H1 (cell line): ENCODE data around the gene LSM7. TPM values are rescaled to one million over a fixed set of nuclear protein-coding genes. Genes with fewer than 3 reads are reported as not detected.

ENCODE experiments used
- CTCF ChIA-PET: fragments of 300-600 bp; sonication (Branson Sonifier 250); formaldehyde crosslinking; loops from one replicate; lab custom pipeline; 2021; ENCODE audit not compliant: partially characterized antibody; lab: Charles Lee
- POLR2A ChIA-PET: fragments of 300-600 bp; sonication (Branson Sonifier 250); formaldehyde crosslinking; loops from one replicate; lab custom pipeline; 2021; ENCODE audit warnings: inconsistent platforms; ENCODE audit not compliant: partially characterized antibody; lab: Charles Lee
- DNase-seq, 2 experiments: peaks; one replicate each; pipeline versions ENCODE4 v3.0.0 to v3.0.0-alpha.2; 2010 to 2022; ENCODE audit warnings: low spot score in 2 of 2, low read depth in 1 of 2, mixed read lengths in 1 of 2
- FAIRE-seq: peaks from 2 replicates; lab custom pipeline; 2011; peaks lifted over from hg19 to GRCh38; lab: Jason Lieb, UNC
- H2AFZ ChIP-seq: 2 replicates; pipeline ENCODE4 v1.8.1; 2012; ENCODE audit warnings: low read length, inconsistent platforms
- H2AK5ac ChIP-seq: 2 replicates; pipeline ENCODE4 v1.6.1; 2013; ENCODE audit warnings: low read depth, low read length
- H2BK120ac ChIP-seq: replicated peaks from 2 replicates; pipeline ENCODE3; 2013; ENCODE audit warnings: low read depth, low read length, inconsistent platforms
- H2BK12ac ChIP-seq: 2 replicates; pipeline ENCODE4 v1.6.1; 2013; ENCODE audit warnings: low read depth, low read length
- H2BK15ac ChIP-seq: 2 replicates; pipeline ENCODE4 v1.6.1; 2013; ENCODE audit warnings: low read length
- H2BK20ac ChIP-seq: 2 replicates; pipeline ENCODE4 v1.6.1; 2013; ENCODE audit warnings: low read length
- H2BK5ac ChIP-seq: 2 replicates; pipeline ENCODE4 v1.6.1; 2013; ENCODE audit warnings: low read depth, low read length
- H3K14ac ChIP-seq: 2 replicates; pipeline ENCODE4 v1.6.1; 2013; ENCODE audit warnings: inconsistent platforms; ENCODE audit not compliant: insufficient read length
- H3K18ac ChIP-seq: 2 replicates; pipeline ENCODE4 v1.6.1; 2013; ENCODE audit warnings: low read length; ENCODE audit errors: extremely low read depth
- H3K23ac ChIP-seq: 2 replicates; pipeline ENCODE4 v1.6.1; 2013; ENCODE audit warnings: inconsistent platforms; ENCODE audit not compliant: insufficient read length
- H3K23me2 ChIP-seq: 2 replicates; pipeline ENCODE4 v1.6.1; 2013; ENCODE audit warnings: low read depth, low read length
- H3K27ac ChIP-seq: 2 replicates; pipeline ENCODE4 v1.6.1; 2011; ENCODE audit warnings: low read depth, low read length, inconsistent platforms
- H3K27me3 ChIP-seq, 4 experiments: replicated peaks in 1 of 4; 1 replicate in 1 of 4; 2 replicates in 3 of 4; pipeline versions ENCODE4 v1.6.1 to v1.8.1; 2011 to 2013; ENCODE audit warnings: low read length in 3 of 4, mild to moderate bottlenecking in 3 of 4, inconsistent platforms in 2 of 4, mixed read lengths in 2 of 4, moderate library complexity in 1 of 4; ENCODE audit not compliant: control insufficient read depth in 3 of 4, insufficient read depth in 3 of 4; ENCODE audit errors: extremely low read depth in 1 of 4
- H3K36me3 ChIP-seq, 4 experiments: 2 replicates each; pipeline versions ENCODE4 v1.6.1 to v1.8.1; 2011 to 2013; ENCODE audit warnings: mild to moderate bottlenecking in 4 of 4, low read length in 3 of 4, moderate library complexity in 2 of 4, control low read depth in 1 of 4, inconsistent platforms in 1 of 4; ENCODE audit not compliant: insufficient read depth in 4 of 4, control insufficient read depth in 2 of 4
- H3K4ac ChIP-seq: replicated peaks from 2 replicates; pipeline ENCODE3; 2013; ENCODE audit warnings: low read length, low read depth, mixed read lengths, inconsistent platforms; ENCODE audit not compliant: insufficient read length
- H3K4me1 ChIP-seq, 4 experiments: replicated peaks in 1 of 4; 1 replicate in 1 of 4; 2 replicates in 3 of 4; pipeline versions ENCODE4 v1.6.1 to v1.8.1; 2011 to 2013; ENCODE audit warnings: low read length in 3 of 4, inconsistent platforms in 2 of 4, mixed read lengths in 1 of 4; ENCODE audit not compliant: insufficient read depth in 4 of 4, control insufficient read depth in 3 of 4
- H3K4me2 ChIP-seq, 2 experiments: 2 replicates each; pipeline versions ENCODE4 v1.6.1 to v1.8.1; 2011 to 2013; ENCODE audit warnings: low read depth in 2 of 2, low read length in 2 of 2, control low read depth in 1 of 2, inconsistent platforms in 1 of 2, mild to moderate bottlenecking in 1 of 2; ENCODE audit not compliant: insufficient read depth in 1 of 2
- H3K4me3 ChIP-seq, 4 experiments: fragments of 200-600, 300-600 bp in 1 of 4; sonication (generic), shearing (Covaris generic), sonication (Bioruptor Twin) in 1 of 4; 2 replicates each; pipeline versions ENCODE4 v1.5.1 to v1.8.1; 2011 to 2016; ENCODE audit warnings: low read length in 4 of 4, low read depth in 3 of 4, control low read depth in 2 of 4, inconsistent platforms in 2 of 4, mild to moderate bottlenecking in 2 of 4, mixed read lengths in 1 of 4, moderate library complexity in 1 of 4; ENCODE audit not compliant: insufficient read depth in 2 of 4; ENCODE audit errors: extremely low read depth in 1 of 4
- H3K56ac ChIP-seq: replicated peaks from 2 replicates; pipeline ENCODE3; 2013; ENCODE audit warnings: low read depth, mild to moderate bottlenecking, mixed read lengths, low read length, inconsistent platforms; ENCODE audit not compliant: insufficient read length
- H3K79me1 ChIP-seq: 2 replicates; pipeline ENCODE4 v1.6.1; 2013; ENCODE audit warnings: low read depth, low read length, control low read depth
- H3K79me2 ChIP-seq, 2 experiments: 2 replicates each; pipeline versions ENCODE4 v1.6.1 to v1.8.1; 2012 to 2013; ENCODE audit warnings: low read length in 2 of 2, mild to moderate bottlenecking in 2 of 2, inconsistent platforms in 1 of 2; ENCODE audit not compliant: insufficient read depth in 2 of 2, control insufficient read depth in 1 of 2
- H3K9ac ChIP-seq, 4 experiments: replicated peaks in 1 of 4; 1 replicate in 1 of 4; 2 replicates in 3 of 4; pipeline versions ENCODE4 v1.6.1 to v1.8.1; 2011 to 2013; ENCODE audit warnings: low read depth in 3 of 4, low read length in 3 of 4, control low read depth in 2 of 4, mild to moderate bottlenecking in 2 of 4, moderate library complexity in 2 of 4, inconsistent platforms in 1 of 4; ENCODE audit errors: extremely low read depth in 1 of 4
- H3K9me3 ChIP-seq, 2 experiments: 2 replicates each; pipeline versions ENCODE4 v1.6.1 to v1.8.1; 2012 to 2013; ENCODE audit warnings: mild to moderate bottlenecking in 2 of 2, moderate library complexity in 2 of 2, control low read depth in 1 of 2, inconsistent platforms in 1 of 2, low read depth in 1 of 2, low read length in 1 of 2, mixed read lengths in 1 of 2; ENCODE audit not compliant: insufficient read depth in 2 of 2
- H4K20me1 ChIP-seq, 2 experiments: replicated peaks in 1 of 2; 2 replicates each; pipeline versions ENCODE3 to v1.8.1; 2011 to 2013; ENCODE audit warnings: inconsistent platforms in 2 of 2, low read length in 2 of 2, mild to moderate bottlenecking in 1 of 2; ENCODE audit not compliant: insufficient read depth in 2 of 2, control insufficient read depth in 1 of 2
- H4K5ac ChIP-seq: 2 replicates; pipeline ENCODE4 v1.6.1; 2013; ENCODE audit warnings: low read length, low read depth, mixed read lengths, inconsistent platforms; ENCODE audit not compliant: insufficient read length
- H4K8ac ChIP-seq: 2 replicates; pipeline ENCODE4 v1.8.0; 2013; ENCODE audit warnings: mild to moderate bottlenecking, moderate library complexity, low read length, inconsistent platforms; ENCODE audit not compliant: insufficient read depth; ENCODE audit errors: extremely low read depth
- H4K91ac ChIP-seq: replicated peaks from 2 replicates; pipeline ENCODE3; 2013; ENCODE audit warnings: low read length, mixed read lengths, inconsistent platforms; ENCODE audit not compliant: insufficient read length
- CBX5 ChIP-seq: fragments of 300-800, 300-1000 bp; sonication (generic); IDR thresholded peaks from 2 replicates; pipeline ENCODE4 v1.7.1; 2016; ENCODE audit warnings: antibody characterized with exemption, low read length, low read depth
- EGR1 ChIP-seq: IDR thresholded peaks from 2 replicates; pipeline ENCODE4 v1.6.1; 2011; ENCODE audit warnings: low read depth, low read length, borderline replicate concordance
- EP300 ChIP-seq, 2 experiments: IDR thresholded peaks; 1 replicate in 1 of 2; 2 replicates in 1 of 2; pipeline ENCODE4 v1.6.1; 2011 to 2012; ENCODE audit warnings: low read depth in 2 of 2, low read length in 2 of 2, mild to moderate bottlenecking in 2 of 2, borderline replicate concordance in 1 of 2, inconsistent platforms in 1 of 2, moderate library complexity in 1 of 2
- MAFK ChIP-seq: IDR thresholded peaks from 2 replicates; pipeline ENCODE4 v1.6.1; 2012; ENCODE audit warnings: low read depth, mild to moderate bottlenecking, improper control_type of control experiment, low read length
- PHF8 ChIP-seq: fragments of 200-600 bp; sonication (generic); conservative IDR thresholded peaks from 2 replicates; pipeline ENCODE4 v1.7.1; 2012; ENCODE audit warnings: low read depth, mild to moderate bottlenecking, inconsistent platforms, low read length, moderate library complexity
- POU5F1 ChIP-seq: IDR thresholded peaks from 2 replicates; pipeline ENCODE4 v1.6.1; 2011; ENCODE audit warnings: low read depth, mild to moderate bottlenecking, low read length, moderate library complexity
- SIX5 ChIP-seq: IDR thresholded peaks from 2 replicates; pipeline ENCODE4 v1.6.1; 2011; ENCODE audit warnings: mild to moderate bottlenecking, low read depth, low read length
- TBP ChIP-seq: IDR thresholded peaks from 2 replicates; pipeline ENCODE4 v1.6.1; 2011; ENCODE audit warnings: low read depth, low read length, improper control_type of control experiment
- TCF12 ChIP-seq: IDR thresholded peaks from 2 replicates; pipeline ENCODE4 v1.6.1; 2011; ENCODE audit warnings: low read depth, mild to moderate bottlenecking, low read length
- WGBS, 2 experiments: shearing (Covaris generic) in 1 of 2; methylation state at CpG; one replicate each; pipeline versions ENCODE4 v1.1.6 to v1.1.7; 2013 to 2015; ENCODE audit warnings: low lambda C conversion rate in 2 of 2, mixed read lengths in 2 of 2, inconsistent platforms in 1 of 2, low coverage in 1 of 2, missing lambda C conversion rate in 1 of 2; ENCODE audit not compliant: insufficient replicate concordance in 2 of 2, insufficient coverage in 1 of 2, insufficient read length in 1 of 2; ENCODE audit errors: extremely low coverage in 1 of 2, missing lambda C conversion rate in 1 of 2; 5-methylcytosine and 5-hydroxymethylcytosine counted together
- polyA plus RNA-seq, 7 experiments: library from polyadenylated mRNA; depleted of rRNA in 3 of 7; stranded (reverse) in 5 of 7; unstranded in 2 of 7; fragments of >200 nt in 5 of 7; fragments of 200-250 nt in 2 of 7; gene quantifications; 1 replicate in 5 of 7; 2 replicates in 1 of 7; 4 replicates in 1 of 7; pipeline versions ENCODE4 v1.2.1 to v1.2.3, GENCODE V29; 2011 to 2013; ENCODE audit warnings: missing spikeins in 2 of 7, mixed read lengths in 2 of 7
- total RNA-seq: library from RNA; stranded (reverse); fragmentation: NEBNext Ultra II Directional; extraction: Animal tissue kit (Norgen Biotek cat#: 25700); gene quantifications from 2 replicates; pipeline ENCODE4 v1.2.1, GENCODE V29; 2021

The LSM7 gene
- total and polyA plus RNA-seq, 2 of the 8 experiments (the other 6 are each of a cell fraction or from before 2014, with no cell fraction given): 228 to 1,335 TPM

GRCh38 chr19:2300533-2300932 lies 27.9 kb downstream of the LSM7 start:
- ChIA-PET POLR2A (interaction anchor here (1.0 to 1.1 kb wide), 2 partner anchors 13 to 21 kb away, joined by 3 to 4 read pairs; no protein-coding TSS in a partner anchor), CTCF (interaction anchor here (1.6 kb wide), 1 partner anchor 15 kb away, joined by 8 read pairs; no protein-coding TSS in a partner anchor)
- Histone ChIP-seq H4K91ac (no peak overlapping the region), H3K23ac (no peak overlapping the region), H3K9ac (no peak overlapping the region), H3K56ac (peak overlapping the region; percentile 16), H3K4me2 (no peak overlapping the region), H3K4me1 (peaks cover 0 to 10% (median 7%) of the 10 kb centered on the region in 4 experiments; a peak in 5 of 7 replicates), H3K18ac (no peak overlapping the region), H3K79me1 (no peaks in the 10 kb centered on the region), H3K4me3 (no peak overlapping the region), H3K23me2 (no peaks in the 10 kb centered on the region; the same call in 1 of the 2 replicates), H3K79me2 (no peaks in the 10 kb centered on the region), H3K27ac (no peak overlapping the region), H3K27me3 (peaks cover 0 to 20% (median 9%) of the 10 kb centered on the region in 4 experiments; a peak in 4 of 7 replicates), H4K20me1 (peaks cover 0 to 2% of the 10 kb centered on the region in 2 experiments), H2BK15ac (0 out of 2 replicates have a peak overlapping the region, but pooled peaks have one; percentile 81), H2AK5ac (no peak overlapping the region), H4K5ac (no peak overlapping the region), H2BK12ac (peak overlapping the region; percentile 3; the same call in 1 of the 2 replicates), H3K4ac (no peak overlapping the region), H2BK20ac (no peak overlapping the region), H4K8ac (no peak overlapping the region), H3K36me3 (no peaks in the 10 kb centered on the region), H3K14ac (no peak overlapping the region), H2BK120ac (no peak overlapping the region), H2AFZ (no peak overlapping the region), H3K9me3 (no peaks in the 10 kb centered on the region), H2BK5ac (no peak overlapping the region)
- DNase-seq (no peak), FAIRE-seq (no peak)
- 92% methylated on average over 12 of the region's 17 CpGs; no CpG with 5 or more reads in 1 of the 2 experiments for WGBS, 2 experiments
- TF ChIP-seq CBX5: no peak
- TF ChIP-seq EGR1: no peak
- TF ChIP-seq MAFK: no peak
- no peak for TF ChIP-seq TBP
- no peak for TF ChIP-seq PHF8
- no peak for TF ChIP-seq EP300 (IDR thresholded peaks at IDR 0.05; ENCODE audit: borderline replicate concordance in 1 of 2, low read depth in 2 of 2, low read length in 2 of 2)
- TF ChIP-seq SIX5: no peak
- TF ChIP-seq POU5F1: no peak
- TF ChIP-seq TCF12: no peak
